A673 (cell line): Measurements from ENCODE around the gene CPED1.

ENCODE experiments used
- EZH2 ChIP-seq: fragments of 200-600 bp; sonication (generic); IDR thresholded peaks from 2 replicates; pipeline ENCODE4 v1.6.1; 2017; ENCODE audit warnings: borderline replicate concordance, low read depth, mild to moderate bottlenecking, mixed read lengths, antibody characterized with exemption, low read length; ENCODE audit not compliant: poor library complexity, severe bottlenecking
- TF ChIP-seq, protein P1 (sequence below): fragments of 300-800, 200-600 bp; sonication (generic); conservative IDR thresholded peaks from 2 replicates; pipeline ENCODE4 v1.5.1; 2017; ENCODE audit warnings: low read depth, mild to moderate bottlenecking, antibody characterized with exemption, low read length, moderate library complexity, mixed read lengths

DNA sequence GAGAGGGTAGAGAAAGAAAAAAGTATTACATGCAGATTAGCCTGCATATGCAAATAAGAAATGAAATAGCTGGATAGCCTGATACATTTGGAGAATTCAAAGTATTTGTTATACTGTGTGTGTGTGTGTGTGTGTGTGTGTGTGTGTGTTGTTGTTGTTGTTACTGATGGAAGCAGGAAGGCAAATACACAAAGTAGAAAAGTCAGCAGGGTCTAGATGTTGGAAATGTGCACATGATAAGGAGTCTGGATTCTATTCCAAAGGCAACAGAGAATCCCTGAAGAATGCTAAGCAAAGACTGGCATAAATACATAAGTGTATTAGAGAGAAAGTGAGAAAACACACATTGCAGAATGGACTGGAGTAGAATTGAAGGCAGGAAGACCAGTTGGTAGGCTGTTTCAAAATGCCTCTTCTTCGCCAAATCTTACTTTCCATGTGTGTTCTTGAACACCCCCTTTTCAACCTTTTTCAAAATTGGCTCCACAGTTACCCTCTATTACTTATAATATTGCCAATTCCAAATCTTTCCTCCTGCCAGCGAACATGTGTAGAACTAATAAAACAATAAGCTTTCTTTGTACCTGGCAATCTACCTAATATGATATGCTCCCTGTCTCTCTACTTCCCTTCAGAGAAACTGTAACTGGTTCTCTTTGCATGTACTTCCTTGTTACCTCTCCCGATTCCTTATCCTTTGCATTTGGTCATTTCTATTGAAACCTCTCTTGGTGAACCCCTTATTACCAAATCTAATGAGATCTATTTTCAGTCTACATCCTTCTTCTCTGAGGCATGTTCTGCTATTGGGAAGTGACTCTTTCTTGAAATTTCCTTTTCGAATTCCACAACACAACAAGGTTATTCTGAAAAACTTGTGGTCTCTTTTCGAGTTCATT, 6.2 kb downstream of the CPED1 start:
- TF ChIP-seq, protein P1, sequence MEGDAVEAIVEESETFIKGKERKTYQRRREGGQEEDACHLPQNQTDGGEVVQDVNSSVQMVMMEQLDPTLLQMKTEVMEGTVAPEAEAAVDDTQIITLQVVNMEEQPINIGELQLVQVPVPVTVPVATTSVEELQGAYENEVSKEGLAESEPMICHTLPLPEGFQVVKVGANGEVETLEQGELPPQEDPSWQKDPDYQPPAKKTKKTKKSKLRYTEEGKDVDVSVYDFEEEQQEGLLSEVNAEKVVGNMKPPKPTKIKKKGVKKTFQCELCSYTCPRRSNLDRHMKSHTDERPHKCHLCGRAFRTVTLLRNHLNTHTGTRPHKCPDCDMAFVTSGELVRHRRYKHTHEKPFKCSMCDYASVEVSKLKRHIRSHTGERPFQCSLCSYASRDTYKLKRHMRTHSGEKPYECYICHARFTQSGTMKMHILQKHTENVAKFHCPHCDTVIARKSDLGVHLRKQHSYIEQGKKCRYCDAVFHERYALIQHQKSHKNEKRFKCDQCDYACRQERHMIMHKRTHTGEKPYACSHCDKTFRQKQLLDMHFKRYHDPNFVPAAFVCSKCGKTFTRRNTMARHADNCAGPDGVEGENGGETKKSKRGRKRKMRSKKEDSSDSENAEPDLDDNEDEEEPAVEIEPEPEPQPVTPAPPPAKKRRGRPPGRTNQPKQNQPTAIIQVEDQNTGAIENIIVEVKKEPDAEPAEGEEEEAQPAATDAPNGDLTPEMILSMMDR, result no peak
- TF ChIP-seq EZH2, result no peak
